Astrocyte (in vitro differentiated cells and primary cell): ENCODE results near the gene FNDC3B.

Experiments
- CTCF ChIP-seq: IDR thresholded peaks from 2 replicates; pipeline ENCODE4 v1.5.1; 2011; ENCODE audit warnings: low read depth, mild to moderate bottlenecking, inconsistent platforms, low read length, moderate library complexity; ENCODE audit not compliant: insufficient read depth
- EZH2 ChIP-seq: IDR thresholded peaks from 2 replicates; pipeline ENCODE4 v1.6.1; 2012; ENCODE audit warnings: mild to moderate bottlenecking, low read length, inconsistent platforms; ENCODE audit not compliant: insufficient read depth

DNA sequence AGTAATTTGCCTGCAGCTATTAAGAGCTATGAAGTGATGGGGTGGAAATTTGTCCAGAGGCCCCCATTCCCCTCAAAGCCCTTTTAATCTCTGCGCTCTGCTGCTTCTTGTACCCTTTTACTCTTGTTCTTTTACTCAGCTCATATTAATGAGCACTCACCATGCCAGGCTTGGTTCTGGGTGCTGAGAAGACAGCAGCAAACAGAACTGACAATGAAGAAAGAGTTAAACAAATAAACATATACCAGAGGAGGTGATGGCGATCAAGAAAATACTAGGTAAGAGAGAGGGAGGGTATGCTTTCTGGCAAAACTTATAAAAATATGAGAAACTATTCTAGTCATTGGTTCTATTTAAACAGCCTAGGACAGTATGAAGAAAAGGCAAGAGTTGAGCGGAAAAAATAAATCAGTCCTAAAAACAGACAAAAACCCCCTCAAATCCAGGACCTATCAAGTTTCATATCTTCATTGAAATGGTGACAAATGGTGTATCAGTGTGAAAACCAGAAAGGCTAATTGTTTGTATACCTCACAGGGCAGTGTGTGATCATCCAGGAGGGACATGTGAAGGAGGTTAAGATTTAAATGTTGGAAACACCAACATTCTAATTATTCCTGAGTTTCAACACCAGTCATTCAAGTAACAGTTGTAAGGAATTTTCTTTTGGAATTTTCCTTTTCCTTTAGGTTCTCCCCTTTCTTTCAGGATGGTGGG, 144.9 kb downstream of the FNDC3B start:
- TF ChIP-seq CTCF = no peak
- no peak for TF ChIP-seq EZH2
